Fibroblast of peridontal ligament (primary cell): ENCODE measurements around the gene TNRC18.
"Not testable (repeated sequence)": the region's sequence is repeated elsewhere in the genome, so short reads cannot be mapped to it uniquely, and the experiment has no call there.

ENCODE experiments used
- DNase-seq: peaks from one replicate; pipeline ENCODE4 v3.0.0-alpha.2; 2010; ENCODE audit errors: extremely low read depth

TNRC18 gene

DNA sequence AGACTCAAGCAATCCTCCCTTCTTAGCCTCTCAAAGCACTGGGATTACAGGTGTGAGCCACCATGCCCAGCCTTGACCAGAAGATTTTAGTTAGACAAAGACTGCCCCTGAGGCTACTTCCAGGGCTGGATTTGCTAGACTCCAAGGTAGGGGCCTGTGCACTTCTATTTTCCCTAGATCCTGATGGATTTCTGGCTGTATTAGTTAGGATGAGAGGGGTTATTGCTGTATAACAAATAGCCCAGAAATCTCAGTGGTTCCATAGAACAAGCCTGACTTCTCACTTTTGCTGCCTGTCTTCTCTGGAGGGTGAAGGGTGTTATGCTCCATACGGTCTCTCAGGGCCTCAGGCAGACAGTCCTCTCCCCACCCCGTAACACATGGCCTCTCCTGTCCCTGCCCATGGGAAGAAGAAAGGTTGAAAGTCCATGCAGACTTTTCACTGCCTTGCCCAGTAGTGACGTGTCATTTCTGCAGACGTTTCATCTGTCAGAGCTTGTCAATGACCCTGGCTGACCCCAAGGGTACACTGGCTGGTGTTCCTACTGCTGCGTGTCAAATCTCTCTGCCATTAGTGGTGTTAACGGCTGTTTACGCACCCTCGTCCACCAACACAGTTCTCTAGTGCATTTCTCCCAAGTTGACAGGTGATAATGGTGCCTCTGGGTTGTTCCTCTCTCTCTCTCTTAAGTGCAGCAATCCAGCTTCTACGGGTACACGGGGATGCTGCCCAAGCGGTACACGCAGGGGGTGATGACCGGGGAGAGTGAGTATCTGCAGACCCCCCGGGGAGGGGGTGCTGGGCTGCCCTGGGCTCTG lies 129.3 kb downstream of the TNRC18 start:
- DNase-seq = no peak

DNA sequence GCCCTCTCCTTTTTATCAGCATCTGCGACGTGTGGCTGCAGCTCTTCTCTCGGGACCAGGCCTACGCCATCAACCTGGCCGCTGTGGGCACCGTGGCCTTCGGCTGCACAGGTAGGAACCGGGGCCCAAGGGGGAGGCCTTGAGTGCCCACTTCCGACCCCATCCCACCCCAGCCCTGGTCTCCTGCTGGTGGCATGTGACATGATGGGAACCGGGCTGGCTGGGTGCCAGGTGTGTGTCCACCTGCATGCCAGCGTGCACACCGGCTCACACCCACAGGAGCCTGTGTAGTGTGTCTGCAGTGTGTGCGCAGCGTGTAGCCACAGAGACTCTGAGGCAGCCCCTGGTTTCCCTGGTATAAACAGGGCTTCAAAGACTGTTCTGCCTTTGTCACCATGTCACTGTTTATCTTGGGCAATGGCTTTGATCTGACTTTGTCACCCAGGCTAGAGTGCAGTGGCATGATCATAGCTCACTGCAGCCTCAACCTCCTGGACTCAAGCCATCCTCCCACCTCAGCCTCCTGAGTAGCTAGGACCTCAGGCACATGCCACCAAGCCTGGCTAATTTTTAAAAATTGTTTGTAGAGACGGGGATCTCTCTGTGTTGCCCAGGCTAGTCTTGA lies 131.8 kb downstream of the TNRC18 start:
- DNase-seq = not testable (repeated sequence)

DNA sequence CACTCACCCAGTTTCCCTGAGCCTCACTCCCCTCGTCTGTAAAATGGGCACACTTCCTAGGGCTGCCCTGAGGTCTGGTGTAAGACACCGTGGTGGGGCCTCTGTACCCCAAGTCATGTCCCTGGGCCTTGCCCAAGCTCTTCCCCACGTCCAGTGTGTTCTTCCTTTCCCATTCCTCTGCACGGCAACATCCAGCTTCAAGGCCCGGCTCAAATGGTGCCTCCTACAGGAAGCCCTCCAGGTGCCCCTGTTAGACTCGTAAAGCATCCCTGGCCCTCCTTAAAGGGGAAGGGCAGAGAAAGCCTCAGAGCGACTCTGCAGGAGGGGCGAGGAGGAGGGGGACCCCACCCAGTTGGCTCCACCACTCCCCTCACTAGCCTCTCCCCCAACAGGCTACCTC lies 132.3 kb downstream of the TNRC18 start:
- no peak for DNase-seq

DNA sequence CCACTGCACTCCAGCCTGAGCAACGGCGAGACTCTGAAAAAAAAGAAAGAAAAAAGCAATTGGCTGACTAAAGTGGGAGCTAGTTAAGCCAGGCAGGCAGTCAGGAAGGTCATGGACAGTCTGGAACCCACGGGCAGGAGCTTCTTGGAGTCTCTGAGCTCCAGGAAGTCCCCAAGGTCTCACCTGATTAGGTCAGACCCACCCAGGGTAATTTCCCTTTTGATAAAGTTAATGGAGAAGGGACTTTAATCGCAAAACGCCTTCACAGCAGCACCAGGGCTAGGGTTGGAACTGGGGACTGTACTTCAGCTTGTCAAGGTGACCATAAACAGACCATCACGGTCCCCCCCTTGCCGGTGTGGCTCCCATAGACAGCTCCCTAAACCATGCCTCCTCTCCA lies 134.3 kb downstream of the TNRC18 start:
- no peak for DNase-seq

DNA sequence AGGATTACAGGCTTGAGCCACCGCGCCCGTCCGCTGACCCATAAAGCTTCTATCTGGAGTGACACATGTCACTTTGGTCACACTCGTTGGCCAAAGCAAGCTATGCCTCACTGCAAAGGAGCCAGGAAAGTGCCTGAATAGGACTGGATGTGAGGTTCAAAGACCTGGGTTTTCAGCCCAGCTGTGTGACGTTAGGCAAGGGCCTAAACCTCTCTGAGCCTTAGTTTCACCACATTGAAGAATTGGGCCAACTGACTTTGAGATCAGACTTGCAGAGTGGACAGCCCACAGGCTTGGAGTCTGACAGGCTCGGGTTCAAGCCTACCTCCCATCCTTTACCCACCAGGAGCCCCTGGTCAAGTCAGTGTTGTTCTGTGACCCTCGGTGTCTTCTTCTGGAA lies 135.1 kb downstream of the TNRC18 start:
- not testable (repeated sequence) for DNase-seq

DNA sequence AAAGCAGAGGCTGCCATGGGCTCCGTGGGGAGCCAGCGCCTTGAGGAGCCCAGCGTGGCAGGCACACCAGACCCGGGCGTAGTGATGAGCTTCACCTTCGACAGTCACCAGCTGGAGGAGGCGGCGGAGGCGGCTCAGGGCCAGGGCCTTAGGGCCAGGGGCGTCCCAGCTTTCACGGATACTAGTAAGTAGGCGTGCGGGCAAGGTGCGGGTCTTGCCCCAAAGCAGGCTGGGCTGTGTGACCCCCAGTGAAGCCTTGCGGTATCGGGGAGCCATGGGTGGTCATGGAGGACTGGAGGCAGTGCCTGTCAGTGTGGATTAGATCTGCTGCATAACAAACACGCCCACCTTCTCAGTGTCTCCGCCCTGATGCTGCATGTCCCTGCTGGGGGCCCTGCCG lies 135.8 kb downstream of the TNRC18 start:
- DNase-seq = no peak

DNA sequence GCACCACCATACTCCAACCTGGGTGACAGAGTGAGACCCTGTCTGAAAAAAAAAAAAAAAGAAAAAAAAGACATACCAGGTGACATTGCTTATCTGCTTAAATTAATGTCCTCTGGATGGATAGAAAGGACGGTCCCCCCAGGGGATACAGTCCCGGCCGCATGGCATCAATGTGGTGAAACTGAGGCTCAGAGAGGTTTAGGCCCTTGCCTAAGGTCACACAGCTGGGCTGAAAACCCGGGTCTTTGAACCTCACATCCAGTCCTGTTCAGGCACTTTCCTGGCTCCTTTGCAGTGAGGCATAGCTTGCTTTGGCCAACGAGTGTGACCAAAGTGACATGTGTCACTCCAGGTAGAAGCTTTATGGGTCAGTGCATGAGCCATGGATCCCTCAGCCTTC lies 136.3 kb downstream of the TNRC18 start:
- not testable (repeated sequence) for DNase-seq

DNA sequence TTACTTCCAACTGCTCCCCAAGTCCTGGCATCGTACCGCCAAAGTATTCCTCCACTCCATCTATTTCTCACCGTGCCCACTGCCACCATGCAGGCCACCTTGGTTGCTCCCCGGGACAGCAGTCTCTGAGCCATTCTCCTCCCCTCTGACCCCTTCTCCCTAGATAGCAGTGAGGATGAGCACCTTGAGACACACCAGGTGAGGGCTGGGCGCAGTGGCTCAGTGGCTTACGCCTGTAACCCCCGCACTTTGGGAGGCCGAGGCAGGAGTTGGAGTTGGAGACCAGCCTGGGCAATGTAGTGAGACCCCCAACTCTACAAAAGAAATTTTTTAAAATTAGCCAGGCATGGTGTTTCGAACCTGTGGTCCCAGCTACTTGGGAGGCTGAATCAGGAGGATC lies 136.7 kb downstream of the TNRC18 start:
- DNase-seq = no peak

DNA sequence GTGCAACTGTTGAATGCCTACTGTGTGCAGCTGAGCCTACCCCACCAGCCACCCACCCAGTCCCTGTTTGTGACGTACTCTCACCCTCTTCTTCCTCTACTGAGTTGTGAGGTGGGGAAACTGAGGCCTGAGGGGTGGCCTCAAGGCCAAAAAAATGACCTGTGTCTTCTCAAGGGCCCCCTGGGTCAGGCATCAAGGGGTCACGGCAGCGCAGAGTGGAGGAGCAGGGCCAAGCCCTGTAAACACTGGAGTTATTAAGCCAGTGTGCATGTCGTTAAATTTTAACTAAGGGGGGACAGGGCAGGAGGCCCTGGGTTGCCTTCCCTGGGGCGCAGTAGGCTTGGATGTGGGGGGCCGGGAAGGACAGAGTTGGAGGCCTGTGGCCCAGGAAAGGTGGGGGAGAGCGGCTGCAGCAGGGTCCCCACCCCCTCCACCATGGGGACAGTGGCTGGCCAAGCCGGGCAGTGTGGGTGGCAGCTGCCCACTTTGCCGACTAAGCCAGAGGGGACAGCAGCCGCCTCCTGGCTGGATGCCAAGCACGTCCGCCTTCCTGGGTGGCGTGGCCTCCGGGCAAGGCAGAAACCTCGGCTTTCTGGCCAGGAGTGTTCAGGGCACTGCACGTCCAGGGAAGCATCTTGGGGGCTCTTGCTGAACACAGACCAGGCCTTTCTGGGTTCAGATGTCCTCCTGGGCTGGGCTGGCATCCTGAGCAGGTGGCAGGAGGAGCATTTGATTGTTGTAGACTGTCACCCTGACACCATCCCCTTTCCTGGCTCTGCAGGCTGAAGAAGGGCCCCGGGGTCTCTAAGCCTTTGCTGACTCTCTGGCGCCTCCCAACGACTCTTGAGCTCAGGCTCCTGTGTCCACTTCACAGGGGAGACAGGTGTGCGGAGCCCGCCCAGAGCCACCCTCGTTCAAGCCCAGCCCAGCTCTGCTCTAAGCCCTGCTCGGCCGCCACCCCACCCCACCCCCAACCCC lies 139.0 kb downstream of the TNRC18 start:
- no peak for DNase-seq

DNA sequence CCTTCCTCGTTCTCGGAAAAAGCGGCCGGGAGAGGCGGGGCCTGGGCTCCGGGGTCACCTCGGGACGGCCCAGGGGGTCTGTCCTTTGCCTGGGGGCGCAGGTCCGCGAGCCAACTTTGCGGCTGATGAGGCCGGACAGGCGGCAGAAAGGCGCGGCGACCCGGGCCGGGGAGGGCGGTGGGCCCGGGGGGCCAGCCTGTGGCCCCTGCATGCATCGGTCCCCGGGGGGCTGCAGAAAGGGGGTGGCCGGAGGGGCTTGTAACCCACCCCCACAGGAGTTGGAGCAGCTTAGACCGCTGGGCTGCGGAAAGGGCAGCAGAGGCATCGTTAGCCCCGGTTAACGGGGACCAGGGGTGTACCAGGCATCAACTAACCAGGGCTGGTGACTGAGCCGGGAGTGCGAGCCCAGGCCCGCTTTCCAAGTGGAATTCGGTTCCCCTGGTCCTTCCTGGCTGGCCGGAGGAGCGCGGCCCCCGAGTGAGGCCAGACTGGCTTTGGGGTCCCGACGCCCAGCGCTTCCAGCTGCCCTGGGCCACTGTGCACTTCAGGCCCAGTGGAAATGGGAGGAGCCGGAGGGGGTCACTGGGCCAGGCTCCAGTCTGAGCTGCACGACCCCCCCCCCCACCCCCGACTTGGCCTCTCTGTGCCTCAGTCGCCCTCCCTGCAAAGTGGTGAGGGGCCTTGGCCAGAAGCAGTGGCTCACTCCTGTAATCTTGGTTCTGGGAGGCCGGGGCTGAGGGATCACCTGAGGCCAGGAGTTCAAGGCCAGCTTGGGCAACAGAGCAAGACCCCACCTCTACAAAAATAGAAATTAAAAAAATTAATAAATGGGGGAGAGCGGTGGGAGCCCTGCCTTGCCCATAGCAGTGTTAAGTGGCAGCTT lies 140.0 kb downstream of the TNRC18 start:
- DNase-seq = no peak

DNA sequence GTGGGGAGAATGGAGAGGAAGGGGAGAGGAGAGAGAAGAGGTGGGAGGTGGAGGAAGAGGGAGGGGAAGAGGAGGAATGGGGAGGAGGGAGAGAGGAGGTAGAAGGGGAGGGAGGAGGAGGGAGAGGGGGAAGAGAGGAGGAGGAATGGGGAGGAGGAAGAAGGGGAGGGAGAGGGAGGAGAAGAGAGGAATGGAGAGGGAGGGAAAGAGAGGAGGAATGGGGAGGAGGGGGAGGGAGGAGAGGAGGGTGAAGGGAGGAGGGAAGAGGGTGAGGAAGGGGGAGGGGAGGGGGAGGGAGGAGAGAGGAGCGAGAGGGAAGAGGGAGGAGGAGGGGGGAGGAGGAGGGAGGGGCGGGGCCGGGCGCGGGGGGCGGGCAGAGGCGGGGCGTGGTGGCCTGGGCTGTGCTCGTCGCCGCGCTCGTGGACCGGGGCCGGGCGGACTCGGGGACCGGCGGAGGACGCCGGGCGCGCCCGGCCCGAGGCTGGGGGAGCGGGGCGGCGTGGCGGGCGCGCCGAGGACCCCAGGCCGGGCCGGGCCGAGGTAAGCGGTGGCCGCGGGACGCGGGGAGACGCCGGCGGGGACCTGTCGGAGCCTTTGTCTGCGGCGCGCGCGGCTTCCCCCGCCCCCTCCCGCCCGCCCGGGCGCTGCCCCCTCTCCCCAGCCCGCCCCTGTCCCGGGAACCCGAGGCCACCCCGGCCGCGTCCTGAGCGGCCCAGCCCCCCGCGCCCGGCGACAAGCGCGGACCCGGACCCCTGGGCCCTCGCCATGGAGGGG lies 140.9 kb downstream of the TNRC18 start, which contains the start of gene SLC29A4:
TSS of gene SLC29A4 (plus strand) at position 401 of the 774 bp plus-strand sequence. CDS start 4,874 bp downstream, outside the sequence.
- peak; percentile 8 for DNase-seq

DNA sequence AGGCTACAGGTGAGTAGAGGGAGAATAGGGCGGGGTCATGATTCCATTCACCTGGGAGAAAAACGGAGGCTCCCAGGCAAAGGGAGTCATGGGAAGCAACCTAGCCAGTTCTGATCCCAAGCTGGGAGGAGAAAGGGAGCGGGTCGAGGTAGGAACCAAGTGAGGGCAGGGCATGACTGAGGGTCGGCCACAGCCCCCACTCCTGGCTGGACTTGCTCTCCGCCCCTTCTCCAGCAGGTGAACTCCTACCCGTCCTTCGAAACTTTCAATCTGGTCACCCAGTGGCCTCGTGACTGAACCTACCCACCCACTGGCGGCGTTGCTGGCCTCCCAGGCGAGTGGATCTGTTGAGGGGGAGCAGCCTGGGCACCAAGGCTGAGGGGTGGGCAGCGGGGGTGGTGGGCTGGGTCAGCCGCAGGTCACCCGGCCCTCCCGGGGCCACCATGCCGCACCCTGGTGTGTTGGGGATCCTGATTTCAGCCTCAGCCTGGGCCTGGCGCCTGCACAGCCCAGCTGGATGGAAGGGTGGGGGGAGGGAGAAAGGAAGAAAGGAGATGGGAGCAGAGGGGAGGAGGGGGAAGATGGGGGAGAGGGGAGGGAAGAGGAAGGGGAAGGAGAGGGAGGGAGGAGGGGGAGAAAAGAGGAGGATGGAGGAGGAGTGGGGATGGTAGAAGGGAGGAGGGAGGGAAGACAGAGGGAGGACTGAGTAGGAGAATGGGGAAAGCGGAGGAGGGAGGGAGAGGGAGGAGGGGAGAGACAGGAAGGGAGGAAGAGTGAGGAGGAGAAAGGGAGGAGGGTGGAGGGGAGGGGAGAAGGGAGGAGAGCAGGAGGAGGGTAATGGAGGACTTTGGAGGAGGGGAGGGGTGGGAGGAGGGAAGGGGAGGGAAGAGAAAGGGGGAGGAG lies 141.8 kb downstream of the TNRC18 start:
- DNase-seq = not testable (repeated sequence)

DNA sequence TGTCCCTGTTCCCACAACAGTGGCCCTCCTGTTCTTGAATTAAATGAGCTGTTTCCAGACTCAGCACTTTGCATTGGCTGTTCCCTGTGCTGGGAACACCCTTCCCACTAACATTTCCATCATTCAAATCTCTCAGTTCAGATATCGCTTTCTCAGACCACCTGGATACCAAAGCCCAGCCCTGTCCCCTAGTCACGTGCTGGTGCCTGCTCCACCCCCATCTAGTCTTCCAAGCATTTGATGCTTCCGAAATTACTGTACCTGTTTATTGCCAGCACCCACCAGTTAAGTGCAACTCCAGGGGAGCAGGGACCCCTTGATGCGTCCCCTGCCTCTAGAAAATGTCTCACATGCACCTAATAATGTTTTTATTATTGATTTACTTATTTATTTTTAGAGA lies 143.9 kb downstream of the TNRC18 start:
- DNase-seq = no peak

DNA sequence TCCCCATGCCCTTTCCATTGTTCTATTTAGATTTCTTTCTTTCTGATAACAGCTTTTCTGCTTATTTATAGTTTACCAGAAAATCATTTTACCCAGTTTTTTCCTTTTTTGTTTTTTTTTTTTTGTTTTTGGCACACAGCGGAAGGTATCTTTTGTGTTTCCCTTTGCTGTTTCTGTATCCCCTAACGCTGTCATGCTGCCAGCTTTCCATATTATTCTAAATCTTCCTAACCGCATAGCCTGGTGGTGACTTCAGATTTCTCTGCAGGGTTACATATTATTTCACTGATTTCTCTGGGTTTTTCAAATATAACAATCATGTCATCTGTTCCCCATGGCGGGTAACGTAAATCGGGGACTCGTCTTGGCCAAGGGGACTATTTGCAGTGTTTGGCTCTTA lies 144.9 kb downstream of the TNRC18 start:
- peak; percentile 52 for DNase-seq

DNA sequence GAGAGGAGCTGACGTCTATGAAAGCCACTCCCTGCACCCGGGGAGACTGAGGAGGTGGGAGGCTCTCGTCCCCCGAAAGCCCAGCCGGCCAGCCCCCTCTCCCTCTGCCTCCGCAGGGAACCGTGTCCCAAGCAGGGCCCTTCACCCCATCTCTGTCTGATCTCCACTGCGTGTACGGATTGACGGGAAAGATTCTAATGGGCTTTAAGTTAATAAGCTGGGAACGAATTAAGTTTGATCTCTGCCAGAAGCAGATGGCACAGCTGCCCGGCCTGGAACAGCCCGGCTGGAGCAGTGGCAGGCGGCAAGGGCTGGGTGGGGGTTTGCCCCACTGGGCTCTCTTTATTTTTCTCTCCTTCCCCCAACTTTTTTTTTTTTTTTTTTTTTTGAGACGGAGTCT lies 147.0 kb downstream of the TNRC18 start:
- no peak for DNase-seq

DNA sequence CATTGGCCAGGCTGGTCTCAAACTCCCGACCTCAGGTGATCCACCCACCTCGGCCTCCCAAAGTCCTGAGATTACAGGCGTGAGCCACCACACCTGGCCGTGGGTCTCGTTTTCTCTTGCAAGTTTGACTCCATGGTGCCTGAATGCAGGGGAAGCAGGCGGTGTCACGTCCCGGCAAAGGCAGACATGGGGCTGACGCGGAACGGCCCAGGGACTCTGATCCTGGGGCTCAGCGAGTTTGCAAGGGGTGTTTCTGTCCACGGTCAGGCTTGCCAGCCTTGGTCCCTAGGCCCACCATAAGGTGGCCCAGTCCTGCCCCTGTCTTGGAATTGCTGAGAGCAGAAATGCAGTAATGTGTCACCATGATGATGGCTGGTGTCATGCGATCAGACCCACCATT lies 147.5 kb downstream of the TNRC18 start:
- not testable (repeated sequence) for DNase-seq

DNA sequence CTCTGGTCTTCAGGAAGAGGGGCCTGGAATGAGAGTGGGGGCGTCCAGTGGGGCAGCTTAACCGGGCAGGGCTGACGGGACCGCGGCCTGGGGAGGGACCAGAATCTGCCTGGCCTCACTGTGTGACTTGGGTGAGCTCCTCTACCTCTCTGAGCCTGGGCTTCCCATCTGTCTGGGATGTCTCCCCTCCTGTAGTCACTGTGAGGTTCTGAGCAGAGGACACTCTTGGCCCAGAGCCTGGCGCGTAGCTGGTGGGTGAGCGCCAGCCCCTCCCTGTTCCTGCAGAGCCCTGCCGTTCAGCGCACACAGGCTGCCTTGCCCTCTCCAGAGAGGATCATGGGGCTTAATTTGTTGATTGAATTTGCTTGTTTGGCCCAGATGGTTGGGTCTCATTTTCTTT lies 148.1 kb downstream of the TNRC18 start:
- DNase-seq = not testable (repeated sequence)

DNA sequence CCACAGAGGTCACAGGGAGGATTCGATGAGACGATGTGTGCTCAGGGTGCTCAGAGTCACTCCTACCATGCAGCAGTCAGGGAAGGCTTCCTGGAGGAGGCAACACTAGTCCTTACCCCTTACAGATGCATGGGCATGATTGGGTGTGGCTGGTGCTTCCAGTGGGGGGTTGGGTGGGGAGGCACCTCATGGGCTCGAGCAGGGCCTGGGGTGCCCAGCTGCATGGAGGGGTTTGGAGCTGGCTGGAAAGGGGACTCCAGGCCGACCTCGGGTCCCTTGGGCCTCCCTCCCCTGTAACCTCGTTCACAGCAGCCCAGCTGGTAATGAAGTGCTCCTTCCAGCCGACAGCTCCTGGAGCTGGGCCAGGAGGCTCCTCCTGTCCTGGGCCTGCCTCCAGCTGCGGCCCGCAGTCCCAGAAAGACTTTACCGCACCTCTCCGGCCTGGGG lies 148.6 kb downstream of the TNRC18 start:
- not testable (repeated sequence) for DNase-seq

DNA sequence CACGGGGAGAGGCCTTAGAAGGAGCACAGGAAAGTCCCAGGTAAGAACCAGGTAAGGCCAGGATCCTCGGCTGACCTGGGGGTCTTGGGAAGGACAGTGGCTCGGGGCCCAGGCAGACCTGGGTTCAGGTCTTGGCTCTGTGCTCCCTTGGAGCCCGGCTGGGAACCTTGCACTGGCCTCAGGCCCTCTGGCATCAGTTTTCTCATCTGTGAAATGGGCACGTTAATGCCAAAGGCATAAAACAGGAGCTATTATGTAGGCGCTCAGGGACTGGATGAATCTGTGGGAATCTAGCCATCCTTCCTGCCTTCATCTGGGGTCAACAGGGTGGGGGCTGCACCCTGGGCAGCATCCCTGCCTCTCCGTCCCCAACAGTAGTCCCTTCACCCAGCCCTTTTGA lies 149.2 kb downstream of the TNRC18 start:
- no peak for DNase-seq
